Prostate gland (tissue), 2 donors: ENCODE data around the gene PNO1. TPM values are rescaled to one million over a fixed set of nuclear protein-coding genes. Genes with fewer than 3 reads are reported as not detected.
A peak's percentile ranks its signal among the peaks of the same experiment; 100 is the strongest.

Experiments used
- DNase-seq: peaks from one replicate; pipeline ENCODE4 v3.0.0-alpha.2; 2019; ENCODE audit warnings: low spot score
- H3K27ac ChIP-seq, 2 donors: fragments of 200-600 bp; sonication (generic); 2 replicates each; pipeline ENCODE4 v1.5.1; 2017 to 2019
- H3K27me3 ChIP-seq: fragments of 200-600 bp; sonication (generic); replicated peaks from 2 replicates; pipeline ENCODE4 v1.5.1; 2019; ENCODE audit not compliant: insufficient read depth
- H3K36me3 ChIP-seq, 2 donors: fragments of 200-600 bp; sonication (generic); 1 replicate in 1 of 2; 2 replicates in 1 of 2; pipeline versions ENCODE4 v1.5.1 to v1.8.1; 2017 to 2019
- H3K4me1 ChIP-seq: fragments of 200-600 bp; sonication (generic); replicated peaks from 2 replicates; pipeline ENCODE4 v1.5.1; 2019
- H3K4me3 ChIP-seq, 2 donors: fragments of 200-600 bp; sonication (generic); 2 replicates each; pipeline ENCODE4 v1.5.1; 2017 to 2019
- H3K9me3 ChIP-seq: fragments of 200-600 bp; sonication (generic); 2 replicates; pipeline ENCODE4 v1.5.1; 2017
- CTCF ChIP-seq, 4 experiments: fragments of 200-600 bp in 2 of 4; fragments of 450-650 bp in 2 of 4; sonication (generic) in 2 of 4; IDR thresholded peaks; 1 replicate in 3 of 4; 2 replicates in 1 of 4; pipeline ENCODE4 v1.5.1; 2016 to 2019; ENCODE audit warnings: antibody characterized with exemption in 4 of 4, mild to moderate bottlenecking in 2 of 4, moderate library complexity in 2 of 4
- POLR2A ChIP-seq: fragments of 450-650 bp; IDR thresholded peaks from one replicate; pipeline ENCODE4 v1.6.1; 2016; ENCODE audit warnings: antibody characterized with exemption, mild to moderate bottlenecking
- POLR2AphosphoS5 ChIP-seq: sonication (generic); formaldehyde crosslinking; IDR thresholded peaks from one replicate; pipeline ENCODE4 v1.6.1; 2017; ENCODE audit warnings: antibody characterized with exemption
- WGBS: methylation state at CpG from one replicate; pipeline ENCODE4 v1.1.5; 2018; 5-methylcytosine and 5-hydroxymethylcytosine counted together
- intact Hi-C: fragments of 100-400 bp; cut with DNase I; formaldehyde crosslinking; loops from one replicate; pipeline ENCODE4 v1.14.2; 2022
- total RNA-seq, 2 donors: library from RNA; depleted of rRNA; stranded (reverse); fragments of >200 nt; gene quantifications; one replicate each; pipeline ENCODE4 v1.1.0, GENCODE V29; 2016

PNO1 gene
- total RNA-seq, 2 donors from 2014 or later, result 10.1 to 20.2 TPM

GRCh38 chr2:68118816-68119215 is 38.9 kb upstream of the PNO1 start:
- no peak overlapping the region for H3K4me3 ChIP-seq
- H3K27ac ChIP-seq, result no peak overlapping the region
- no peak for DNase-seq
- no peaks in the 10 kb centered on the region for H3K9me3 ChIP-seq
- no peaks in the 10 kb centered on the region for H3K27me3 ChIP-seq
- H3K36me3 ChIP-seq, result no peaks in the 10 kb centered on the region
- 82% methylated on average over 7 of the region's 7 CpGs for WGBS
- TF ChIP-seq CTCF (IDR thresholded peaks at IDR 0.05) (no peak), POLR2AphosphoS5 (no peak)
- intact Hi-C loops, result no loop called here
- H3K4me1 ChIP-seq, result no peaks in the 10 kb centered on the region

- TF ChIP-seq POLR2AphosphoS5 (no peak), POLR2A (no peak), CTCF (IDR thresholded peaks at IDR 0.05) (no peak)
- no peak overlapping the region for H3K27ac ChIP-seq
- H3K4me1 ChIP-seq, result no peaks in the 10 kb centered on the region
- H3K36me3 ChIP-seq, result no peaks in the 10 kb centered on the region
- no peak overlapping the region for H3K4me3 ChIP-seq
- 51% methylated on average over 5 of the region's 5 CpGs for WGBS
- no peaks in the 10 kb centered on the region for H3K9me3 ChIP-seq
- intact Hi-C loops, result no loop called here
- no peaks in the 10 kb centered on the region for H3K27me3 ChIP-seq
- DNase-seq, result no peak
Measured at GRCh38 chr2:68119504-68119903, 38.2 kb upstream of the PNO1 start.

GRCh38 chr2:68121873-68122679 is 35.6 kb upstream of the PNO1 start:
- DNase-seq, result peak; percentile 83
- no peak overlapping the region for H3K4me3 ChIP-seq
- intact Hi-C loops, result loop anchor here (2.0 to 5.0 kb wide), 3 partner anchors 123 to 320 kb away; no protein-coding TSS in a partner anchor
- no peak overlapping the region for H3K27ac ChIP-seq
- H3K27me3 ChIP-seq, result no peaks in the 10 kb centered on the region
- 47% methylated on average over 16 of the region's 16 CpGs for WGBS
- no peaks in the 10 kb centered on the region for H3K9me3 ChIP-seq
- no peaks in the 10 kb centered on the region for H3K36me3 ChIP-seq
- peak; percentile 42 for TF ChIP-seq POLR2AphosphoS5
- peak; percentile 92 to 93 (median 93) for TF ChIP-seq CTCF (IDR thresholded peaks at IDR 0.05)
- TF ChIP-seq POLR2A, result no peak
- H3K4me1 ChIP-seq, result no peaks in the 10 kb centered on the region

- intact Hi-C loops, result loop anchor here (2.0 to 5.0 kb wide), 3 partner anchors 122 to 320 kb away; no protein-coding TSS in a partner anchor
- H3K9me3 ChIP-seq, result no peaks in the 10 kb centered on the region
- H3K27me3 ChIP-seq, result no peaks in the 10 kb centered on the region
- no peaks in the 10 kb centered on the region for H3K36me3 ChIP-seq
- TF ChIP-seq POLR2AphosphoS5, result no peak
- TF ChIP-seq CTCF (IDR thresholded peaks at IDR 0.05), result no peak
- TF ChIP-seq POLR2A, result no peak
- no peak overlapping the region for H3K4me3 ChIP-seq
- WGBS, result 31% methylated on average over 8 of the region's 8 CpGs
- H3K4me1 ChIP-seq, result no peaks in the 10 kb centered on the region
- no peak overlapping the region for H3K27ac ChIP-seq
- DNase-seq, result no peak
Measured at GRCh38 chr2:68122680-68122964, 35.1 kb upstream of the PNO1 start.

GRCh38 chr2:68124321-68124720 is 33.4 kb upstream of the PNO1 start:
- no peak overlapping the region for H3K4me3 ChIP-seq
- H3K36me3 ChIP-seq, result no peaks in the 10 kb centered on the region
- no peak for DNase-seq
- 50% methylated on average over 2 of the region's 2 CpGs for WGBS
- TF ChIP-seq POLR2A, result no peak
- no peak for TF ChIP-seq POLR2AphosphoS5
- TF ChIP-seq CTCF (IDR thresholded peaks at IDR 0.05), result no peak
- no peaks in the 10 kb centered on the region for H3K27me3 ChIP-seq
- intact Hi-C loops, result loop anchor here (5.0 kb wide), 2 partner anchors 158 to 318 kb away; no protein-coding TSS in a partner anchor
- no peaks in the 10 kb centered on the region for H3K4me1 ChIP-seq
- H3K27ac ChIP-seq, result no peak overlapping the region
- no peaks in the 10 kb centered on the region for H3K9me3 ChIP-seq
